Left renal pelvis (tissue), 4 donors: ENCODE measurements around the gene ATP6V1B1. TPM values are rescaled to one million over a fixed set of nuclear protein-coding genes. Genes with fewer than 3 reads are reported as not detected.
"Not testable (repeated sequence)": the region's sequence is repeated elsewhere in the genome, so short reads cannot be mapped to it uniquely, and the experiment has no call there.

Experiments
- DNase-seq, 4 donors: peaks; one replicate each; pipeline ENCODE4 v3.0.0-alpha.2; 2013; ENCODE audit warnings: low read depth in 4 of 4, low spot score in 3 of 4
- polyA plus RNA-seq, 4 donors: library from polyadenylated mRNA; unstranded; fragments of 120-200 nt; gene quantifications; one replicate each; pipeline ENCODE4 v1.2.1, GENCODE V29; 2013; ENCODE audit not compliant: insufficient read length in 4 of 4

The ATP6V1B1 gene
- polyA plus RNA-seq, 4 donors, result 1.5 to 80.6 (median 64.2) TPM

- DNase-seq, result no peak
Observed at GRCh38 chr2:70985283-70985688, 49.6 kb downstream of the ATP6V1B1 start.

GRCh38 chr2:70985956-70986355 is 50.3 kb downstream of the ATP6V1B1 start:
- DNase-seq, result no peak

GRCh38 chr2:70986499-70987189 is 50.9 kb downstream of the ATP6V1B1 start:
- no peak for DNase-seq

GRCh38 chr2:70987386-70987785 is 51.7 kb downstream of the ATP6V1B1 start:
- no peak for DNase-seq

- DNase-seq, result no peak
Observed at GRCh38 chr2:70988151-70988550, 52.5 kb downstream of the ATP6V1B1 start.

- no peak for DNase-seq
Observed at GRCh38 chr2:70988726-70989648, 53.3 kb downstream of the ATP6V1B1 start.

GRCh38 chr2:70990216-70990615 is 54.5 kb downstream of the ATP6V1B1 start:
- no peak for DNase-seq

GRCh38 chr2:70991142-70991541 is 55.4 kb downstream of the ATP6V1B1 start:
- DNase-seq, result no peak

- DNase-seq, result no peak
Observed at GRCh38 chr2:70991742-70992141, 56.0 kb downstream of the ATP6V1B1 start.

- DNase-seq, result no peak
Observed at GRCh38 chr2:70992945-70993853, 57.5 kb downstream of the ATP6V1B1 start.

- no peak for DNase-seq
Observed at GRCh38 chr2:70994009-70994698, 58.5 kb downstream of the ATP6V1B1 start.

GRCh38 chr2:70994699-70995425 is 59.2 kb downstream of the ATP6V1B1 start, which contains the start of gene TEX261:
Gene TEX261 (minus strand): TSS chr2:70994873. CDS start chr2:70994757, 116 bp downstream.
- peak; percentile 55 to 75 (median 70) for DNase-seq

- DNase-seq, result no peak
Observed at GRCh38 chr2:70995426-70995729, 59.7 kb downstream of the ATP6V1B1 start.

- DNase-seq, result not testable (repeated sequence)
Observed at GRCh38 chr2:70998885-70999284, 63.2 kb downstream of the ATP6V1B1 start.

- no peak for DNase-seq
Observed at GRCh38 chr2:70999362-70999761, 63.7 kb downstream of the ATP6V1B1 start.

- not testable (repeated sequence) for DNase-seq
Observed at GRCh38 chr2:70999931-71000330, 64.2 kb downstream of the ATP6V1B1 start.

GRCh38 chr2:71000780-71001591 is 65.3 kb downstream of the ATP6V1B1 start:
- no peak for DNase-seq

GRCh38 chr2:71001592-71001927 is 65.9 kb downstream of the ATP6V1B1 start:
- no peak for DNase-seq
